RWPE2 (cell line): Measurements from ENCODE around the gene AARSD1.
"Not testable (repeated sequence)": the region's sequence is repeated elsewhere in the genome, so short reads cannot be mapped to it uniquely, and the experiment has no call there.

Source experiments
- ATAC-seq: fragments of 200-7000 bp; cut with Tn5 transposase; 3 replicates; pipeline ENCODE4 v1.9.1; 2021; ENCODE audit warnings: low read depth
- DNase-seq: peaks from one replicate; pipeline ENCODE4 v3.0.0-alpha.2; 2020; ENCODE audit warnings: low spot score
- H3K27ac ChIP-seq: fragments of 450-650 bp; 2 replicates; pipeline ENCODE4 v1.5.1; 2017; ENCODE audit warnings: mild to moderate bottlenecking; ENCODE audit not compliant: poor library complexity, severe bottlenecking
- H3K27me3 ChIP-seq: fragments of 250-450 bp; sonication (Bioruptor Pico); 2 replicates; pipeline ENCODE4 v1.5.1; 2021; ENCODE audit warnings: mild to moderate bottlenecking, moderate library complexity; ENCODE audit not compliant: insufficient read depth, poor library complexity, severe bottlenecking
- H3K36me3 ChIP-seq: fragments of 250-450 bp; sonication (Bioruptor Pico); 2 replicates; pipeline ENCODE4 v1.5.1; 2020; ENCODE audit warnings: low read depth, mild to moderate bottlenecking, moderate library complexity
- H3K4me1 ChIP-seq: fragments of 250-450 bp; sonication (Bioruptor Pico); 2 replicates; pipeline ENCODE4 v1.5.1; 2021; ENCODE audit warnings: mild to moderate bottlenecking, moderate library complexity; ENCODE audit not compliant: insufficient read depth, poor library complexity, severe bottlenecking
- H3K4me3 ChIP-seq: fragments of 250-450 bp; sonication (Bioruptor Pico); 2 replicates; pipeline ENCODE4 v1.5.1; 2021; ENCODE audit warnings: mild to moderate bottlenecking, moderate library complexity; ENCODE audit not compliant: severe bottlenecking
- H3K9me3 ChIP-seq: fragments of 250-450 bp; sonication (Bioruptor Pico); 2 replicates; pipeline ENCODE4 v1.5.1; 2021; ENCODE audit warnings: mild to moderate bottlenecking, moderate library complexity; ENCODE audit not compliant: severe bottlenecking
- TF ChIP-seq, protein P1 (sequence below): fragments of 450-650 bp; IDR thresholded peaks from one replicate; pipeline ENCODE4 v1.5.1; 2017; ENCODE audit warnings: mild to moderate bottlenecking, moderate library complexity; ENCODE audit not compliant: poor library complexity, severe bottlenecking

The AARSD1 gene

DNA sequence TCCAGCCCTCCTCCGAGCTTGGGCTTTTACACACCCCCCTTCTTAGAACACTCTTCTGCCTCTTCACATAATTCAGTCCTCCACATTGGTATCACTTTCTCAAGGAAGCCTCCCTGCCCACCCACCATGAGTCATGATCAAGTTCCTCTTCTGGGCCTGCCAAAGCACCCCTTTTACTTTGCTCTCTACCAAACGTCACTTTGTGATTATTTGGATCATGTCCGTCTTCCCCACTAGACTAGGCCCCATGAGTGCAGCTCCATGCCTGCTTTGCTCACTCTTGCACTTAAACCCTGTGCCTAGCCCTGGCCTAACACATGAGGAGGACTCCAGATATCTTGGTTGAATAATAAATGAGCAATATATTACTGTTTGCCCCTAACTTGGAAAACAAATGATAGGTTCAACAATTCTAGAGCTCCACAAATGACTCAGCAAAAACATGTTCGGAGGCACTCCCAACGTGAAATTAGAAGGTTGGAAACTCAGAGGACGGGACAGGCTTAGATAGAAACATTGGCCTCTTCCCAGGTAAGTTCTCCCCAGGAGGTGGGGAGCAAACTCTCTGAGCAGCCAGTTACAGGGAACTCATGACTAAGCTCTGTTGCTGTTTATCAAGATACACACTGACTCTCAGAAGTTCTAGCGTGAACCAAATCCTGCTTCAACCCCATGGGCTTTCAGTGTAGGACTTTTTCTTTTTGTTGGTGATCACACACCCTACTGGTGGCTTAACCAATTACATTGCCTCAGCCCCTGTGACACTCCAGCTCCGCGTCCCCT, 35.3 kb downstream of the AARSD1 start:
- ATAC-seq (peak; percentile 70), DNase-seq (no peak)
- no peaks in the 10 kb centered on the region for H3K27me3 ChIP-seq
- H3K4me3 ChIP-seq = no peak overlapping the region
- TF ChIP-seq, protein P1, sequence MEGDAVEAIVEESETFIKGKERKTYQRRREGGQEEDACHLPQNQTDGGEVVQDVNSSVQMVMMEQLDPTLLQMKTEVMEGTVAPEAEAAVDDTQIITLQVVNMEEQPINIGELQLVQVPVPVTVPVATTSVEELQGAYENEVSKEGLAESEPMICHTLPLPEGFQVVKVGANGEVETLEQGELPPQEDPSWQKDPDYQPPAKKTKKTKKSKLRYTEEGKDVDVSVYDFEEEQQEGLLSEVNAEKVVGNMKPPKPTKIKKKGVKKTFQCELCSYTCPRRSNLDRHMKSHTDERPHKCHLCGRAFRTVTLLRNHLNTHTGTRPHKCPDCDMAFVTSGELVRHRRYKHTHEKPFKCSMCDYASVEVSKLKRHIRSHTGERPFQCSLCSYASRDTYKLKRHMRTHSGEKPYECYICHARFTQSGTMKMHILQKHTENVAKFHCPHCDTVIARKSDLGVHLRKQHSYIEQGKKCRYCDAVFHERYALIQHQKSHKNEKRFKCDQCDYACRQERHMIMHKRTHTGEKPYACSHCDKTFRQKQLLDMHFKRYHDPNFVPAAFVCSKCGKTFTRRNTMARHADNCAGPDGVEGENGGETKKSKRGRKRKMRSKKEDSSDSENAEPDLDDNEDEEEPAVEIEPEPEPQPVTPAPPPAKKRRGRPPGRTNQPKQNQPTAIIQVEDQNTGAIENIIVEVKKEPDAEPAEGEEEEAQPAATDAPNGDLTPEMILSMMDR = peak; percentile 45
- H3K4me1 ChIP-seq = no peaks in the 10 kb centered on the region
- no peaks in the 10 kb centered on the region for H3K36me3 ChIP-seq
- no peaks in the 10 kb centered on the region for H3K9me3 ChIP-seq
- H3K27ac ChIP-seq = no peak overlapping the region

- Histone ChIP-seq H3K4me1 (no peaks in the 10 kb centered on the region), H3K27ac (no peak overlapping the region), H3K4me3 (no peak overlapping the region), H3K36me3 (no peaks in the 10 kb centered on the region), H3K9me3 (no peaks in the 10 kb centered on the region), H3K27me3 (no peaks in the 10 kb centered on the region)
- ATAC-seq = no peak
- DNase-seq = no peak
- TF ChIP-seq, protein P1 = no peak
Measured at GRCh38 chr17:42924891-42925290, 39.4 kb downstream of the AARSD1 start.

DNA sequence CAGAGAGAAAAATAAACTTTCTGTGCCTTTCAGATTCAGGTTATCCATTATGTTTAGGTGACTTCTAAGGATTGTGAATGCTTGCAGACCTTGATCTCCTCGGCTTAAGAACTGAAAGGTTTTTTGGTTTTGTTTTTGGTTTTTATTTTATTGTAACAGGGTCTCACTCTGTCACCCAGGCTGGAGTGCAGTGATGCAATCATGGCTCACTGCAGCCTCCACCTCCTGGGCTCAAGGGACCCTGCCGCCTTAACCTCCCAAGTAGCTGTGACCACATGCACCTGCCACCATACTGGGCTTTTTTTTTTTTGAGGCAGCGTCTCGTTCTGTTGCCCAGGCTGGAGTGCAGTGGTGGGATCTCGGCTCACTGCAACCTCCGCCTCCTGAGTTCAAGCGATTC, 40.8 kb downstream of the AARSD1 start:
- not testable (repeated sequence) for H3K4me3 ChIP-seq, DNase-seq, H3K27ac ChIP-seq, H3K36me3 ChIP-seq, H3K27me3 ChIP-seq, ATAC-seq, H3K9me3 ChIP-seq, H3K4me1 ChIP-seq

- Histone ChIP-seq H3K4me1 (no peaks in the 10 kb centered on the region), H3K4me3 (no peak overlapping the region), H3K36me3 (no peaks in the 10 kb centered on the region), H3K27ac (no peak overlapping the region), H3K9me3 (no peaks in the 10 kb centered on the region), H3K27me3 (no peaks in the 10 kb centered on the region)
- no peak for ATAC-seq
- DNase-seq = no peak
- TF ChIP-seq, protein P1 = no peak
Measured at GRCh38 chr17:42922294-42922693, 42.0 kb downstream of the AARSD1 start.

GRCh38 chr17:42920922-42921321, 43.3 kb downstream of the AARSD1 start:
- H3K9me3 ChIP-seq = no peaks in the 10 kb centered on the region
- no peaks in the 10 kb centered on the region for H3K27me3 ChIP-seq
- H3K4me3 ChIP-seq = no peak overlapping the region
- no peaks in the 10 kb centered on the region for H3K4me1 ChIP-seq
- no peak overlapping the region for H3K27ac ChIP-seq
- TF ChIP-seq, protein P1 = no peak
- DNase-seq (no peak), ATAC-seq (no peak)
- no peaks in the 10 kb centered on the region for H3K36me3 ChIP-seq
